GM12872 (cell line): ENCODE data around the gene TRPC4.

Experiments
- TF ChIP-seq, protein P1 (sequence below): IDR thresholded peaks from 3 replicates; pipeline ENCODE4 v1.5.1; 2011; ENCODE audit warnings: low read depth, mild to moderate bottlenecking, low read length, moderate library complexity; ENCODE audit not compliant: insufficient read depth

Gene TRPC4

DNA sequence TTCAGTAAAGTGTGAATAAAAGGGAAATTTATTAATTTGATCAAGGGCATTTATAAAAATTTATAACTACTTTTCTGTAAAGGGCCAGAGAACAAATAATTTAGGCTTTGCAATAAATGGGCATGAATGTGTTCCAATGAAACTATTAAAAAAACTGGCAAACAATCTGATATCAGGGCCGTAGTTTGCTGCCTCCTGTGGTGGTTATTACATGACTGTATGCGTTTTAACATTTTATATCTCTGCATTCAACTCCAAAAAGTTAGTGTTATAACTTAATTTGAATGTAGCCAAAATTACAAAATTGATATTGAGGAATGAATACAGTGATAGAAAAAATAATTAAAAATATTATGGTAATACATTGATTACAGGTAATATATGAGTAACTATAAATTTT, 190.5 kb downstream of the TRPC4 start:
- TF ChIP-seq, protein P1, sequence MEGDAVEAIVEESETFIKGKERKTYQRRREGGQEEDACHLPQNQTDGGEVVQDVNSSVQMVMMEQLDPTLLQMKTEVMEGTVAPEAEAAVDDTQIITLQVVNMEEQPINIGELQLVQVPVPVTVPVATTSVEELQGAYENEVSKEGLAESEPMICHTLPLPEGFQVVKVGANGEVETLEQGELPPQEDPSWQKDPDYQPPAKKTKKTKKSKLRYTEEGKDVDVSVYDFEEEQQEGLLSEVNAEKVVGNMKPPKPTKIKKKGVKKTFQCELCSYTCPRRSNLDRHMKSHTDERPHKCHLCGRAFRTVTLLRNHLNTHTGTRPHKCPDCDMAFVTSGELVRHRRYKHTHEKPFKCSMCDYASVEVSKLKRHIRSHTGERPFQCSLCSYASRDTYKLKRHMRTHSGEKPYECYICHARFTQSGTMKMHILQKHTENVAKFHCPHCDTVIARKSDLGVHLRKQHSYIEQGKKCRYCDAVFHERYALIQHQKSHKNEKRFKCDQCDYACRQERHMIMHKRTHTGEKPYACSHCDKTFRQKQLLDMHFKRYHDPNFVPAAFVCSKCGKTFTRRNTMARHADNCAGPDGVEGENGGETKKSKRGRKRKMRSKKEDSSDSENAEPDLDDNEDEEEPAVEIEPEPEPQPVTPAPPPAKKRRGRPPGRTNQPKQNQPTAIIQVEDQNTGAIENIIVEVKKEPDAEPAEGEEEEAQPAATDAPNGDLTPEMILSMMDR = no peak

DNA sequence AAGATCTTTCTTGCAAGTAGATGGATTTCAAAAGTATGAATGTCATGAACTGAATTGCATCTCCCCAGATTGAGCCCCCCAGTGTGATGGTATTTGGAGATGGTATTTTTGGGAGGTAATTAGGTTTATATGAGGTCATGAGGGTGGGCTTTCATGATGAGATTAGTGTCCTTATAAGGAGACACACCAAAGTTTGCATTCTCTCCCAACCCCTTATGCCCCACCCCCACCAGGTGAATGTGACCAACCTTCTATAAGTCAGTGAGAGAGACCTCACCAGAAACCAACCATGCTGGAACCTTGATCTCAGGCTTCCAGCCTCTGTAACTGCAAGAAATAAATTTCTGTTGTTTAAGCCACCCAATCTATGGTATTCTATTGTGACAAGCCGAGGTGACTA, 199.7 kb downstream of the TRPC4 start:
- TF ChIP-seq, protein P1 = no peak

DNA sequence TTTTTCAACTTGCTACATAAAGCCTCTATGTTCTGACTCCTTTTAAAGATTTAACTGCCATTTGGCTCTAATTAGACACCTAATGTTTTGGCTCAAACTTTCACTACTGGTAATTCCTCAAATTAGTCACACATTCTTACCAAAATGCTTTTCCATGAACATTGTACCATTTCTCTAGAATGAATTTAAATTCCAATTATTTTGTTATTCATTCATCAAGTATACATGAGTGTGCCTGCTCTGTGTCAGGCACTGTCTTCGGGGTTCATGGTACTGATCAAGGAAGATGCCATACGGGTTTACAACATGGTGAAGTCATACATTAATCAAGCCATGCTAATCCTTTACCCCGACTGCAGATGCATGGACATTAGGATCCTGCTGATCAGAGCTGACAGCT, 201.9 kb downstream of the TRPC4 start:
- TF ChIP-seq, protein P1 = no peak

DNA sequence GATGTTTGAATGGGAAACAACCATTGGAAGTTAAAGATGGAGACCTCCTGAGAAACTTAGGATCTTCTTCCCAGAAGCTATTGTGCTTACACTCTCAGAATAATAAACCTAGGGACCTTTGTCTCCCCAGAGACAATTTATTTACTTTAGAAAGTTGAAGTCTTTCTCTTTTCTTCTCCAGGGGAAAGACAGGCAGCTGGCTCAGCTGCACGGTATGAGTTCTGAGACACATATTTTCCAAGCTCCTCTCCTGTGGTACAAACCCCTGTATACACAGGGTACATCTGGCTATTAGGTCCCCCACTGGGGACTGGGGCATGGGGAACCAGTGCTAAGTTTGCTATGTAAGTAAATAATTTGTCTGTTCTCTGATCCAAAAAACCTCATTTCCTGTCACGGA, 203.5 kb downstream of the TRPC4 start:
- TF ChIP-seq, protein P1 = no peak

DNA sequence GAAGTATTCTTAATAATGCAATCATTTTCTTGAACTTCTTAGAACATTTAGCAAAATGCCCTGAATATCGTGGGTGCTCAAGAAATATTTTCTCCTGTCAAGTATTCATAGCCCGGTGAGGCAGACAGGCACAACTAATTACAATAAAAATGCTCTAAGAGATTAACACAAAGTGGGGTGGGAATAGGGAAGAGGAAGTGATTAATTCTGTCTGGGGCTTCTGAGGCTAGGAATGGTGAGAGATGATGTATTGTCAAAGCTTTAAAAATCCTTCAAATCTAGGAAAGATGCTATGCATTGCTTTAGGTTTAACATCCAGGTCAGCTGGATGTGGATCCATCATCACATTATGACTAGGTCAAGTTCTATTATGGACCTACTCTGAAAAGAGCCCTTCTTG, 204.2 kb downstream of the TRPC4 start:
- TF ChIP-seq, protein P1 = no peak

DNA sequence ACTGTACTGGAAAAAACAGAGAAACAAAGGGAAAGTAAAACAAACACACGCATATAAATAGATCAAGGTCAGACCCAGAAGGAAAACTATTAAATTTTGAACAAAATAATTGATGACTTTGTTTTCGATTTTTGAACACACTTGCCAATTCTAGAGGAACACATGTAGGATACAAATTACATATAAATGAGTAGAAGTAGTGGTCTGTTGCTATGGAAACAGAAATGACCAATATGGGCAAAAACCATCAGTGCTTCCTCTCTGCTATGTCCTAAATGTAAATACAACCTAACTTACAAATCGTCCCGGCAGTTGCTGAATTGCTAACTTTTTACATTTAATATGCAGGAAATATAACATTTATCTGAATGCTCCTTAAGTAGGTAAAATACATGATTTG, 205.8 kb downstream of the TRPC4 start:
- TF ChIP-seq, protein P1 = no peak

DNA sequence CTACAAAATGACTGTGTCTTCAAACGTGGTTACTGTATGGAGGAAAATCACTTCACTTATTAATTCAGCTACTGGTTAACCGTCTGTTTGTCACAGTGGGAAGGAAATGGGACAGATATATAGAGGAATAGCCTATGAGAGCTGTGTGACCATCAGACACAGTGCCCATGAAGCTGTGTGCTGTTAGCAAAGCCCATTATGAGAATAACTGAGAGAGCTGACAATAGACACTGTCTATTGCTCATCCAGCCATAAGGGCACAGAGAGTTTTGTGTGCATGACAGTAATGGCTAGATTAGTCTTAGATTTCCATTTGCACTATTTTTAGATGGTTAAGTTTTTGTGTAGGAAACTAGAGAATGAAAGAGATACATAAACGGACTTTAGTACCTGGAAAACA, 206.9 kb downstream of the TRPC4 start:
- TF ChIP-seq, protein P1 = no peak

DNA sequence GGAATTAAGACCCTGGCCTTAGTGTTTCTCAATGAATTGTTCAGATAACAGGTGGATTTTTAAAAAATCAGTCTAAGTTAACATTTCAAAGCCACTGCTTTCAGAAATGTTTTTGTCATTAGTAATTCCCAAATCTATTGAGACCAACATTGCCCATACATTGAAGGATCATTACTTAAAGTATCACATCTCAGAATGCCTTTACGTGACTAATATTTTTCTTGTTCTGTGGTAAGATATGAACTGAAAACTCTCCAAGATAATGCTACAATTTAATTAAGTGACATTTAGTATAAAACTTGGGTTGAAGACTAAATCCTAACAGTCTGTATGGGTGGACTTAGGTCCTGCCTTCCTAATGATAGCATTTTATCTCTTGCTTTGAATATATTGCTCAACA, 211.6 kb downstream of the TRPC4 start:
- TF ChIP-seq, protein P1 = no peak
